Measurements from ENCODE around the gene RILPL1. TPM values are rescaled to one million over a fixed set of nuclear protein-coding genes. Genes with fewer than 3 reads are reported as not detected.
A peak's percentile ranks its signal among the peaks of the same experiment; 100 is the strongest.
"Not testable (repeated sequence)": the region's sequence is repeated elsewhere in the genome, so short reads cannot be mapped to it uniquely, and the experiment has no call there.

The RILPL1 gene, protein sequence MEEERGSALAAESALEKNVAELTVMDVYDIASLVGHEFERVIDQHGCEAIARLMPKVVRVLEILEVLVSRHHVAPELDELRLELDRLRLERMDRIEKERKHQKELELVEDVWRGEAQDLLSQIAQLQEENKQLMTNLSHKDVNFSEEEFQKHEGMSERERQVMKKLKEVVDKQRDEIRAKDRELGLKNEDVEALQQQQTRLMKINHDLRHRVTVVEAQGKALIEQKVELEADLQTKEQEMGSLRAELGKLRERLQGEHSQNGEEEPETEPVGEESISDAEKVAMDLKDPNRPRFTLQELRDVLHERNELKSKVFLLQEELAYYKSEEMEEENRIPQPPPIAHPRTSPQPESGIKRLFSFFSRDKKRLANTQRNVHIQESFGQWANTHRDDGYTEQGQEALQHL
- total RNA-seq (10 to 100 TPM; 12.9 to 25.2 (median 20.1) TPM), polyA plus RNA-seq (10 to 100 TPM; 14.5 to 42.9 (median 38.3) TPM)
- long read RNA-seq, donor 1, transcript RILPL1-202 (7 exons, 3,932 nt) = major isoform, 8 of 10 reads
- long read RNA-seq, donor 1, partial matches to known transcripts = 0 of 10 reads
- long read RNA-seq, donor 1, other reads (novel, unspliced or antisense) = 0 of 10 reads
- long read RNA-seq, donor 2, transcript RILPL1-202 (7 exons, 3,932 nt) = minor isoform, 6 of 19 reads
- long read RNA-seq, donor 2, transcript RILPL1-204 (1 exons, 3,894 nt) = major isoform, 13 of 19 reads
- long read RNA-seq, donor 2, partial matches to known transcripts = 0 of 19 reads
- long read RNA-seq, donor 2, other reads (novel, unspliced or antisense) = 0 of 19 reads
- long read RNA-seq, donor 3, transcript RILPL1-204 (1 exons, 3,894 nt) = major isoform, 7 of 7 reads
- long read RNA-seq, donor 3, partial matches to known transcripts = 0 of 7 reads
- long read RNA-seq, donor 3, other reads (novel, unspliced or antisense) = 0 of 7 reads
- long read RNA-seq, donor 4, partial matches to known transcripts = 1 of 6 reads
- long read RNA-seq, donor 4, other reads (novel, unspliced or antisense) = 5 of 6 reads
- long read RNA-seq, donor 5, transcript RILPL1-202 (7 exons, 3,932 nt) = major isoform, 42 of 54 reads
- long read RNA-seq, donor 5, partial matches to known transcripts = 0 of 54 reads
- long read RNA-seq, donor 5, other reads (novel, unspliced or antisense) = 12 of 54 reads
- long read RNA-seq, donor 6, partial matches to known transcripts = 0 of 1 reads
- long read RNA-seq, donor 6, other reads (novel, unspliced or antisense) = 0 of 1 reads
- long read RNA-seq, donor 7, transcript RILPL1-204 (1 exons, 3,894 nt) = major isoform, 7 of 8 reads
- long read RNA-seq, donor 7, partial matches to known transcripts = 0 of 8 reads
- long read RNA-seq, donor 7, other reads (novel, unspliced or antisense) = 0 of 8 reads
- long read RNA-seq, donor 8, transcript RILPL1-202 (7 exons, 3,932 nt) = major isoform, 12 of 14 reads
- long read RNA-seq, donor 8, partial matches to known transcripts = 0 of 14 reads
- long read RNA-seq, donor 8, other reads (novel, unspliced or antisense) = 0 of 14 reads
- long read RNA-seq, donor 9, transcript RILPL1-204 (1 exons, 3,894 nt) = major isoform, 8 of 10 reads
- long read RNA-seq, donor 9, partial matches to known transcripts = 0 of 10 reads
- long read RNA-seq, donor 9, other reads (novel, unspliced or antisense) = 0 of 10 reads
- long read RNA-seq, donor 10, transcript RILPL1-204 (1 exons, 3,894 nt) = major isoform, 5 of 44 reads
- long read RNA-seq, donor 10, partial matches to known transcripts = 19 of 44 reads
- long read RNA-seq, donor 10, other reads (novel, unspliced or antisense) = 19 of 44 reads

DNA sequence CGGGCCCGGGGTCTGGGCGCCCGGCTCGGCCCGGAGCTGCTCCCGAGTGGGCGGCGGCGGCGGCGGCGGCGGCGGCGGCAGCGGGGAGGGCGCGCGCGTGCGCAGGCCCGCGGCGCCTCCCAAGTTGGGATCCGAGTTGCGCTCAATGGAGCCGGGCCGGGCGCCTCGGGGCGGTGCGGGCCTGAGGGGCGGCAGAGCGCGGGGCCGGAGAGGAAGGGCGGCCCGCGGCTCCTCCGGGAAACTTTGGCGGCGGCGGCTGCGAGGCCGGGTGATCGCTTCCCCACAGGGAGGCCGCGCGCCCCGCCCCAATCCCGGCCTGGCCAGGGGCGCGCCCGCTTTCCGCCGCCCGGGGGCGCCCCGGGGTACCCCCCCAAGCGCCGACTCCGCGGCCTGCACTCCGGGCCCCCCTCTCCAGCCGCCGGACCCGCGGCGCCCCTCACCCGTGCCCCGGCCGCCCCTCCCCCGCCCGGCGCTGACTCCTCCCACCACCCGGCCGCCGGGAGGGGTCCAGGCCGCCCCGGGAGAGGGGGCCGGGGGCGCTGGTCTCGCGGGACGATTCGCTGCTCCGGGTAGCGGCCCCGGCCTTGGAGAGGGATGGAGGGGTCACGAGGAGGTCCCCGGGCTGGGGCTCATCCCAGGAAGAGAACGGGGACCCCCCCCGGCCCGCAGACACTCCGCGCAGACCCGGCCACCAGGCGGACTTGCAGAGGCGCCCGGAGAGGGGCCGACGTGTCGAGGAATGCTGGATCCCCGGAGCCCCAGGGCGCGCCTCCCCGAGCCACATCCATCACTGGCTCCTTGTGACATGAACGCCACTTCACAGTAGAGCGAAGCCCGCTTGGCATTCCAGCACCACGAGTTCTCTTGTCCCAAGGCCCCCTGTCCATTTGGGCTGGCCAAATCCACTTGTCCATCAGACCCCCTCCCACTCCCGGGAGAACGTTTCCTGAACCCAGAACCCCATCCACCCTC lies at the start of gene RILPL1:
Gene RILPL1, minus strand, starts transcription at position 48 of the 972 bp plus-strand sequence. CDS start 237 bp downstream, outside the sequence.
- DNase-seq = peak; percentile 50 to 77 (median 61)
- Histone ChIP-seq H3K9me3 (replicated peaks in 1 of 3) (no peaks in the 10 kb centered on the region), H3K4me1 (replicated peaks in 1 of 2) (peaks cover 24 to 29% of the 10 kb centered on the region in 2 donors), H3K36me3 (replicated peaks in 1 of 2) (no peaks in the 10 kb centered on the region), H3K27me3 (no peaks in the 10 kb centered on the region), H3K4me3 (peak within 1 kb of the TSS; percentile 7 to 98 (median 40)), H3K27ac (peak within 1 kb of the TSS in 4 of 5 donors; percentile 66 to 95 (median 75))
- intact Hi-C loops (cut with DNase I) = no loop called here
- WGBS, 4 donors = 0 to 1% (median 1%) methylated on average over 6 to 113 of the region's 114 CpGs
- TF ChIP-seq POLR2A (IDR thresholded peaks at IDR 0.05) = peak in 1 of 2 donors; percentile 39
- TF ChIP-seq, protein P1, sequence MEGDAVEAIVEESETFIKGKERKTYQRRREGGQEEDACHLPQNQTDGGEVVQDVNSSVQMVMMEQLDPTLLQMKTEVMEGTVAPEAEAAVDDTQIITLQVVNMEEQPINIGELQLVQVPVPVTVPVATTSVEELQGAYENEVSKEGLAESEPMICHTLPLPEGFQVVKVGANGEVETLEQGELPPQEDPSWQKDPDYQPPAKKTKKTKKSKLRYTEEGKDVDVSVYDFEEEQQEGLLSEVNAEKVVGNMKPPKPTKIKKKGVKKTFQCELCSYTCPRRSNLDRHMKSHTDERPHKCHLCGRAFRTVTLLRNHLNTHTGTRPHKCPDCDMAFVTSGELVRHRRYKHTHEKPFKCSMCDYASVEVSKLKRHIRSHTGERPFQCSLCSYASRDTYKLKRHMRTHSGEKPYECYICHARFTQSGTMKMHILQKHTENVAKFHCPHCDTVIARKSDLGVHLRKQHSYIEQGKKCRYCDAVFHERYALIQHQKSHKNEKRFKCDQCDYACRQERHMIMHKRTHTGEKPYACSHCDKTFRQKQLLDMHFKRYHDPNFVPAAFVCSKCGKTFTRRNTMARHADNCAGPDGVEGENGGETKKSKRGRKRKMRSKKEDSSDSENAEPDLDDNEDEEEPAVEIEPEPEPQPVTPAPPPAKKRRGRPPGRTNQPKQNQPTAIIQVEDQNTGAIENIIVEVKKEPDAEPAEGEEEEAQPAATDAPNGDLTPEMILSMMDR (IDR thresholded peaks at IDR 0.05) = peak in 5 of 6 experiments; percentile 15 to 42 (median 36)

DNA sequence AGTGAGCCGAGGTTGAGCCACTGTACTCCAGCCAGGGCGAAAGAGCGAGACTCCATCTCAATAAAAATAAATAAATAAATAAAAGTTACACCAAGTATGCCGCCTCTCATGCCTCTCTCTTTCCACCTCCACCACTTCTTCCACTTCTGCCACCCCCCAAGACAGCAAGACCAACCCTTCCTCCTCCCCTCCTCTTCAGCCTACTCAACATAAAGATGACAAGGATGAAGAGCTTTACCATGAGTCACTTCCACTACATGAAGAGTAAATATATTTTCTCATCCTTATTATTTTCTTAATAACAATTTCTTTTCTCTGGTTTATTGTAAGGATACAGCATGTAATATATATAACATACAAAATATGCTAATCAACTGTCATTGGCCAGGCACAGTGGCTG lies 47.3 kb upstream of the RILPL1 start:
- 93 to 97% (median 94%) methylated on average over 4 of the region's 4 CpGs for WGBS, 4 donors
- intact Hi-C loops (cut with DNase I) = loop anchor here in 1 of 2 donors (5.0 kb wide), 1 partner anchor 43 kb away; no protein-coding TSS in a partner anchor
- peak overlapping the region in 1 of 5 donors; percentile 8 for H3K27ac ChIP-seq

DNA sequence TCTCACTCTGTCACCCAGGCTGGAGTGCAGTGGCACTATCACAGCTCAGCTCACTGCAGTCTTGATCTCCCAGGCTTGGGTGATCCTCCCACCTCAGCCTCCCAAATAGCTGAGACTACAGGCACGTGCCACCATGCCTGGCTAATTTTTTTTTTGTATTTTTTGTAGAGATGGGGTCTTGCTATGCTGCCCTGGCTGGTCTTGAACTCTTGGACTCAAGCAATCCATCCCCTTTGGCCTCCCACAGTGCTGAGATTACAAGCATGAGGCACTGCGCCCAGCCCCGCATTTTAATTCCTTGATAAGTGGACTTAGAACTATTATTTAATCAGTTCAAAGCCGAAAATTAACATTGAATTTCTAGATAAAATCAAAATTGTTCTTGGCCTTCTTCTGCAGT lies 45.3 kb upstream of the RILPL1 start:
- 91 to 97% (median 95%) methylated on average over 4 of the region's 4 CpGs for WGBS, 4 donors
- intact Hi-C loops (cut with DNase I); H3K27me3 ChIP-seq; H3K4me3 ChIP-seq; DNase-seq; H3K36me3 ChIP-seq (replicated peaks in 1 of 2); H3K27ac ChIP-seq; H3K9me3 ChIP-seq (replicated peaks in 1 of 3): not testable (repeated sequence)
- H3K4me1 ChIP-seq (replicated peaks in 1 of 2) = peaks cover 0 to 14% of the 10 kb centered on the region in 2 donors

More for the DNA sequence above, 47.3 kb upstream of the RILPL1 start:
- Histone ChIP-seq H3K4me3 (no peak overlapping the region), H3K36me3 (replicated peaks in 1 of 2) (no peaks in the 10 kb centered on the region), H3K27me3 (no peaks in the 10 kb centered on the region), H3K9me3 (replicated peaks in 1 of 3) (no peaks in the 10 kb centered on the region), H3K4me1 (replicated peaks in 1 of 2) (peaks cover 0 to 21% of the 10 kb centered on the region in 2 donors)
- TF ChIP-seq, protein P1 (IDR thresholded peaks at IDR 0.05) = no peak
- TF ChIP-seq POLR2A (IDR thresholded peaks at IDR 0.05) = no peak
- no peak for DNase-seq
